OCI-LY7 (cell line): ENCODE measurements around the gene PAFAH2. TPM values are rescaled to one million over a fixed set of nuclear protein-coding genes. Genes with fewer than 3 reads are reported as not detected.

ENCODE experiments used
- BruUV-seq: library from RNA; stranded (reverse); fragments of 400-500 nt; replicated peaks from 2 replicates; lab custom pipeline; 2021; lab: Mats Ljungman, UMichigan
- CTCF ChIA-PET: fragments of 300-600 bp; sonication (Branson Sonifier 250); formaldehyde crosslinking; loops from one replicate; lab custom pipeline; 2022; ENCODE audit warnings: antibody characterized with exemption; ENCODE audit not compliant: unreplicated experiment; lab: Charles Lee
- POLR2A ChIA-PET: fragments of 300-600 bp; sonication (Branson Sonifier 250); formaldehyde crosslinking; loops from one replicate; lab custom pipeline; 2022; ENCODE audit warnings: antibody characterized with exemption; lab: Charles Lee
- DNase-seq: peaks from one replicate; pipeline ENCODE4 v3.0.0-alpha.2; 2015; ENCODE audit warnings: low spot score
- H2AFZ ChIP-seq: fragments of 200-600 bp; sonication (generic), shearing (Covaris generic); 2 replicates; pipeline ENCODE4 v1.6.1; 2014; ENCODE audit warnings: mild to moderate bottlenecking, antibody characterized with exemption, low read length, moderate library complexity
- H3K27ac ChIP-seq: fragments of 200-600 bp; sonication (generic); 2 replicates; pipeline ENCODE4 v1.5.1; 2014; ENCODE audit warnings: mixed run types, low read depth, mild to moderate bottlenecking, moderate library complexity, low read length, inconsistent platforms; ENCODE audit not compliant: poor library complexity, severe bottlenecking
- H3K36me3 ChIP-seq: fragments of 200-600 bp; sonication (generic); 2 replicates; pipeline ENCODE4 v1.6.1; 2014; ENCODE audit warnings: mild to moderate bottlenecking, antibody characterized with exemption, low read length, moderate library complexity, mixed read lengths; ENCODE audit not compliant: insufficient read depth
- H3K4me1 ChIP-seq: fragments of 200-600 bp; sonication (generic); 2 replicates; pipeline ENCODE4 v1.5.1; 2014; ENCODE audit warnings: mild to moderate bottlenecking, low read length; ENCODE audit not compliant: insufficient read depth, poor library complexity, severe bottlenecking
- H3K4me2 ChIP-seq: fragments of 200-600 bp; sonication (generic); 2 replicates; pipeline ENCODE4 v1.6.1; 2014; ENCODE audit warnings: mild to moderate bottlenecking, low read length
- H3K4me3 ChIP-seq: fragments of 200-600 bp; sonication (generic); 2 replicates; pipeline ENCODE4 v1.5.1; 2014; ENCODE audit warnings: mild to moderate bottlenecking, low read depth, low read length; ENCODE audit not compliant: poor library complexity, severe bottlenecking
- H3K79me2 ChIP-seq: fragments of 200-600 bp; sonication (generic); 2 replicates; pipeline ENCODE4 v1.6.1; 2016; ENCODE audit warnings: low read depth, mild to moderate bottlenecking, low read length, moderate library complexity, mixed read lengths; ENCODE audit not compliant: insufficient read depth
- H3K9me2 ChIP-seq: fragments of 200-600 bp; sonication (generic); 2 replicates; pipeline ENCODE4 v1.6.1; 2016; ENCODE audit warnings: mild to moderate bottlenecking, low read length, mixed read lengths; ENCODE audit not compliant: insufficient read depth
- H3K9me3 ChIP-seq: fragments of 200-600 bp; sonication (generic); 2 replicates; pipeline ENCODE4 v1.6.1; 2014; ENCODE audit warnings: mild to moderate bottlenecking, mixed run types, low read length, mixed read lengths
- H4K20me1 ChIP-seq: fragments of 200-600 bp; sonication (generic); 2 replicates; pipeline ENCODE4 v1.6.1; 2014; ENCODE audit warnings: mild to moderate bottlenecking, antibody characterized with exemption, low read length, moderate library complexity, mixed read lengths; ENCODE audit not compliant: insufficient read depth
- EZH2phosphoT487 ChIP-seq: fragments of 200-600 bp; sonication (generic); IDR thresholded peaks from 2 replicates; pipeline ENCODE4 v1.6.1; 2018; ENCODE audit warnings: low read depth, borderline replicate concordance, mild to moderate bottlenecking, mixed run types, antibody characterized with exemption, low read length, moderate library complexity, mixed read lengths
- intact Hi-C: fragments of 100-400 bp; cut with micrococcal nuclease; formaldehyde crosslinking; loops from one replicate; pipeline ENCODE4 v1.10.0; 2022; ENCODE audit not compliant: unreplicated experiment
- total RNA-seq, 2 experiments: library from RNA; depleted of rRNA in 1 of 2; stranded (reverse); fragments of >200 nt in 1 of 2; shearing (Covaris generic) in 1 of 2; gene quantifications; 2 replicates each; pipeline ENCODE4 v1.2.3, GENCODE V29; 2014 to 2022
- TF ChIP-seq, protein P1 (sequence below): fragments of 200-600 bp; sonication (generic); conservative IDR thresholded peaks from 2 replicates; pipeline ENCODE4 v1.5.1; 2014; ENCODE audit warnings: mild to moderate bottlenecking, antibody characterized with exemption, low read length, moderate library complexity, mixed read lengths

PAFAH2 gene
- total RNA-seq, 2 experiments from 2014 or later = 2.9 to 7.3 TPM

- Histone ChIP-seq H3K4me1 (peaks cover 27% of the 10 kb centered on the region), H3K9me2 (no peaks in the 10 kb centered on the region), H3K4me2 (no peak overlapping the region), H3K4me3 (no peak overlapping the region), H4K20me1 (no peaks in the 10 kb centered on the region), H3K9me3 (no peaks in the 10 kb centered on the region), H2AFZ (no peak overlapping the region), H3K27ac (no peak overlapping the region), H3K36me3 (peaks cover 20% of the 10 kb centered on the region; the same call in 1 of the 2 replicates), H3K79me2 (no peaks in the 10 kb centered on the region)
- no TSS peak for BruUV-seq
- DNase-seq = no peak
- TF ChIP-seq, protein P1, sequence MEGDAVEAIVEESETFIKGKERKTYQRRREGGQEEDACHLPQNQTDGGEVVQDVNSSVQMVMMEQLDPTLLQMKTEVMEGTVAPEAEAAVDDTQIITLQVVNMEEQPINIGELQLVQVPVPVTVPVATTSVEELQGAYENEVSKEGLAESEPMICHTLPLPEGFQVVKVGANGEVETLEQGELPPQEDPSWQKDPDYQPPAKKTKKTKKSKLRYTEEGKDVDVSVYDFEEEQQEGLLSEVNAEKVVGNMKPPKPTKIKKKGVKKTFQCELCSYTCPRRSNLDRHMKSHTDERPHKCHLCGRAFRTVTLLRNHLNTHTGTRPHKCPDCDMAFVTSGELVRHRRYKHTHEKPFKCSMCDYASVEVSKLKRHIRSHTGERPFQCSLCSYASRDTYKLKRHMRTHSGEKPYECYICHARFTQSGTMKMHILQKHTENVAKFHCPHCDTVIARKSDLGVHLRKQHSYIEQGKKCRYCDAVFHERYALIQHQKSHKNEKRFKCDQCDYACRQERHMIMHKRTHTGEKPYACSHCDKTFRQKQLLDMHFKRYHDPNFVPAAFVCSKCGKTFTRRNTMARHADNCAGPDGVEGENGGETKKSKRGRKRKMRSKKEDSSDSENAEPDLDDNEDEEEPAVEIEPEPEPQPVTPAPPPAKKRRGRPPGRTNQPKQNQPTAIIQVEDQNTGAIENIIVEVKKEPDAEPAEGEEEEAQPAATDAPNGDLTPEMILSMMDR = no peak
- TF ChIP-seq EZH2phosphoT487 = no peak
- POLR2A ChIA-PET = no interaction called here
- CTCF ChIA-PET = no interaction called here
- intact Hi-C loops = no loop called here
Measured at GRCh38 chr1:25973610-25974321, 24.1 kb downstream of the PAFAH2 start.

DNA sequence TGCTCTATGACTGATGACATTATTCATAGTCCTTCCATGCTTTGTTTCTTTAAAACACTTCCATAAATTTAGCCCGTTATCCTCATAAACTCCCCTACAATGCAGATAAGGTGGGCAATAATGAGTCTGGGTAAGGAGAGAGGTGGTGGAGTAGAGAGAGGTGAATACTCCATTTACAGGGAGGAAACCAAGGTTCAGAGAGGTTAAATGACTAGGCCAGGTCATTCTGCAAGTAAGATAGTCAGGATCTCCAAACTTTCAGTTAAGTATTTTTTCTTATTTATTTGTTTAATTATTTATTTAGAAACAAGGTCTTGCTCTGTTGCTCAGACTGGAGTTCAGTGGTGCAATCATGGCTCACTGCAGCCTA, 26.1 kb downstream of the PAFAH2 start:
- TF ChIP-seq, protein P1 = no peak
- TF ChIP-seq EZH2phosphoT487 = no peak
- no peaks in the 10 kb centered on the region for H3K9me2 ChIP-seq
- peak overlapping the region; percentile 71 for H3K27ac ChIP-seq
- ChIA-PET CTCF (no interaction called here), POLR2A (interaction anchor here (0.6 to 2.3 kb wide), 6 partner anchors 10 to 1071 kb away, joined by 3 to 11 read pairs (median 4); partner anchors contain the start of gene PAFAH2)
- BruUV-seq = no TSS peak
- intact Hi-C loops = no loop called here
- H3K36me3 ChIP-seq = peaks cover 25% of the 10 kb centered on the region
- no peaks in the 10 kb centered on the region for H3K79me2 ChIP-seq
- no peaks in the 10 kb centered on the region for H3K9me3 ChIP-seq
- H3K4me2 ChIP-seq = peak overlapping the region; percentile 54
- DNase-seq = no peak
- H3K4me1 ChIP-seq = peaks cover 17% of the 10 kb centered on the region
- H2AFZ ChIP-seq = peak overlapping the region; percentile 77; the same call in 1 of the 2 replicates
- no peaks in the 10 kb centered on the region for H4K20me1 ChIP-seq
- peak overlapping the region; percentile 3 for H3K4me3 ChIP-seq
